GM10847 (cell line): Measurements from ENCODE around the gene ACTRT3.

ENCODE experiments used
- POLR2A ChIP-seq: IDR thresholded peaks from 2 replicates; pipeline ENCODE4 v1.6.1; 2011; ENCODE audit not compliant: insufficient read length; ENCODE audit errors: extremely low read depth

The ACTRT3 gene

GRCh38 chr3:169787120-169787519 is 17.8 kb upstream of the ACTRT3 start:
- TF ChIP-seq POLR2A, result no peak

GRCh38 chr3:169781209-169781855 is 12.0 kb upstream of the ACTRT3 start:
- TF ChIP-seq POLR2A, result no peak

GRCh38 chr3:169780742-169781141 is 11.4 kb upstream of the ACTRT3 start:
- no peak for TF ChIP-seq POLR2A

- TF ChIP-seq POLR2A, result no peak
These were observed 8.5 kb upstream of the ACTRT3 start for GRCh38 chr3:169777822-169778221.

- TF ChIP-seq POLR2A, result no peak
These were observed 4.8 kb upstream of the ACTRT3 start for GRCh38 chr3:169774186-169774585.

GRCh38 chr3:169772897-169773816 is 3.8 kb upstream of the ACTRT3 start, which contains the start of gene MYNN:
Gene MYNN (plus strand): TSS chr3:169773396. CDS start chr3:169774296, 900 bp downstream.
- peak; percentile 98 for TF ChIP-seq POLR2A

GRCh38 chr3:169772305-169772896 is 3.0 kb upstream of the ACTRT3 start:
- TF ChIP-seq POLR2A, result no peak

- TF ChIP-seq POLR2A, result no peak
These were observed 2.3 kb upstream of the ACTRT3 start for GRCh38 chr3:169771497-169772304.

- TF ChIP-seq POLR2A, result peak; percentile 83
These were observed 4.3 kb downstream of the ACTRT3 start, which contains the start of gene TERC for GRCh38 chr3:169764882-169765612. Gene TERC (minus strand): TSS chr3:169765060.

- no peak for TF ChIP-seq POLR2A
These were observed 5.0 kb downstream of the ACTRT3 start for GRCh38 chr3:169764312-169764881.

- TF ChIP-seq POLR2A, result no peak
These were observed 8.9 kb downstream of the ACTRT3 start for GRCh38 chr3:169760479-169760878.

GRCh38 chr3:169759256-169759655 is 10.1 kb downstream of the ACTRT3 start:
- no peak for TF ChIP-seq POLR2A

GRCh38 chr3:169758359-169758994 is 10.9 kb downstream of the ACTRT3 start:
- no peak for TF ChIP-seq POLR2A

GRCh38 chr3:169755488-169755887 is 13.9 kb downstream of the ACTRT3 start:
- no peak for TF ChIP-seq POLR2A

GRCh38 chr3:169754711-169755110 is 14.7 kb downstream of the ACTRT3 start:
- TF ChIP-seq POLR2A, result no peak
